ENCODE data around the gene LRRC45.

- TF ChIP-seq, protein P1, sequence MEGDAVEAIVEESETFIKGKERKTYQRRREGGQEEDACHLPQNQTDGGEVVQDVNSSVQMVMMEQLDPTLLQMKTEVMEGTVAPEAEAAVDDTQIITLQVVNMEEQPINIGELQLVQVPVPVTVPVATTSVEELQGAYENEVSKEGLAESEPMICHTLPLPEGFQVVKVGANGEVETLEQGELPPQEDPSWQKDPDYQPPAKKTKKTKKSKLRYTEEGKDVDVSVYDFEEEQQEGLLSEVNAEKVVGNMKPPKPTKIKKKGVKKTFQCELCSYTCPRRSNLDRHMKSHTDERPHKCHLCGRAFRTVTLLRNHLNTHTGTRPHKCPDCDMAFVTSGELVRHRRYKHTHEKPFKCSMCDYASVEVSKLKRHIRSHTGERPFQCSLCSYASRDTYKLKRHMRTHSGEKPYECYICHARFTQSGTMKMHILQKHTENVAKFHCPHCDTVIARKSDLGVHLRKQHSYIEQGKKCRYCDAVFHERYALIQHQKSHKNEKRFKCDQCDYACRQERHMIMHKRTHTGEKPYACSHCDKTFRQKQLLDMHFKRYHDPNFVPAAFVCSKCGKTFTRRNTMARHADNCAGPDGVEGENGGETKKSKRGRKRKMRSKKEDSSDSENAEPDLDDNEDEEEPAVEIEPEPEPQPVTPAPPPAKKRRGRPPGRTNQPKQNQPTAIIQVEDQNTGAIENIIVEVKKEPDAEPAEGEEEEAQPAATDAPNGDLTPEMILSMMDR (IDR thresholded peaks at IDR 0.05): 0 out of 2 replicates have a peak, but pooled peaks have one; percentile 17
- TF ChIP-seq, protein P2, sequence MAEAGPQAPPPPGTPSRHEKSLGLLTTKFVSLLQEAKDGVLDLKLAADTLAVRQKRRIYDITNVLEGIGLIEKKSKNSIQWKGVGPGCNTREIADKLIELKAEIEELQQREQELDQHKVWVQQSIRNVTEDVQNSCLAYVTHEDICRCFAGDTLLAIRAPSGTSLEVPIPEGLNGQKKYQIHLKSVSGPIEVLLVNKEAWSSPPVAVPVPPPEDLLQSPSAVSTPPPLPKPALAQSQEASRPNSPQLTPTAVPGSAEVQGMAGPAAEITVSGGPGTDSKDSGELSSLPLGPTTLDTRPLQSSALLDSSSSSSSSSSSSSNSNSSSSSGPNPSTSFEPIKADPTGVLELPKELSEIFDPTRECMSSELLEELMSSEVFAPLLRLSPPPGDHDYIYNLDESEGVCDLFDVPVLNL (CRISPR knock-in tag; IDR thresholded peaks at IDR 0.05; ENCODE audit: borderline replicate concordance, low read depth): no peak
- TF ChIP-seq CREB1 (CRISPR knock-in tag; IDR thresholded peaks at IDR 0.05) (no peak), MXD4 (CRISPR knock-in tag; IDR thresholded peaks at IDR 0.05; ENCODE audit: borderline replicate concordance) (no peak), ETV6 (CRISPR knock-in tag; IDR thresholded peaks at IDR 0.05) (no peak), MAX (CRISPR knock-in tag; IDR thresholded peaks at IDR 0.05) (no peak; the same call in 1 of the 2 replicates), IRF2 (CRISPR knock-in tag; IDR thresholded peaks at IDR 0.05; ENCODE audit: borderline replicate concordance, low read depth) (no peak), SP1 (CRISPR knock-in tag; conservative IDR thresholded peaks at IDR 0.05) (no peak), ZNF532 (CRISPR knock-in tag; IDR thresholded peaks at IDR 0.05; ENCODE audit: borderline replicate concordance) (no peak), CREM (CRISPR knock-in tag; IDR thresholded peaks at IDR 0.05) (no peak), NR1H2 (CRISPR knock-in tag; IDR thresholded peaks at IDR 0.05) (no peak)
- TF ChIP-seq, protein P3, sequence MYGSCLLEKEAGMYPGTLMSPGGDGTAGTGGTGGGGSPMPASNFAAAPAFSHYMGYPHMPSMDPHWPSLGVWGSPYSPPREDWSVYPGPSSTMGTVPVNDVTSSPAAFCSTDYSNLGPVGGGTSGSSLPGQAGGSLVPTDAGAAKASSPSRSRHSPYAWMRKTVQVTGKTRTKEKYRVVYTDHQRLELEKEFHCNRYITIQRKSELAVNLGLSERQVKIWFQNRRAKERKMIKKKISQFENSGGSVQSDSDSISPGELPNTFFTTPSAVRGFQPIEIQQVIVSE (CRISPR knock-in tag; IDR thresholded peaks at IDR 0.05; ENCODE audit: borderline replicate concordance): no peak
- TF ChIP-seq, protein P4, sequence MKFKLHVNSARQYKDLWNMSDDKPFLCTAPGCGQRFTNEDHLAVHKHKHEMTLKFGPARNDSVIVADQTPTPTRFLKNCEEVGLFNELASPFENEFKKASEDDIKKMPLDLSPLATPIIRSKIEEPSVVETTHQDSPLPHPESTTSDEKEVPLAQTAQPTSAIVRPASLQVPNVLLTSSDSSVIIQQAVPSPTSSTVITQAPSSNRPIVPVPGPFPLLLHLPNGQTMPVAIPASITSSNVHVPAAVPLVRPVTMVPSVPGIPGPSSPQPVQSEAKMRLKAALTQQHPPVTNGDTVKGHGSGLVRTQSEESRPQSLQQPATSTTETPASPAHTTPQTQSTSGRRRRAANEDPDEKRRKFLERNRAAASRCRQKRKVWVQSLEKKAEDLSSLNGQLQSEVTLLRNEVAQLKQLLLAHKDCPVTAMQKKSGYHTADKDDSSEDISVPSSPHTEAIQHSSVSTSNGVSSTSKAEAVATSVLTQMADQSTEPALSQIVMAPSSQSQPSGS (CRISPR knock-in tag; IDR thresholded peaks at IDR 0.05; ENCODE audit: borderline replicate concordance, low read depth): no peak
Observed at GRCh38 chr17:81995463-81996231, 27.5 kb upstream of the LRRC45 start.

All from WTC11 (cell line).